ENCODE results near the gene DIAPH2.

DNA sequence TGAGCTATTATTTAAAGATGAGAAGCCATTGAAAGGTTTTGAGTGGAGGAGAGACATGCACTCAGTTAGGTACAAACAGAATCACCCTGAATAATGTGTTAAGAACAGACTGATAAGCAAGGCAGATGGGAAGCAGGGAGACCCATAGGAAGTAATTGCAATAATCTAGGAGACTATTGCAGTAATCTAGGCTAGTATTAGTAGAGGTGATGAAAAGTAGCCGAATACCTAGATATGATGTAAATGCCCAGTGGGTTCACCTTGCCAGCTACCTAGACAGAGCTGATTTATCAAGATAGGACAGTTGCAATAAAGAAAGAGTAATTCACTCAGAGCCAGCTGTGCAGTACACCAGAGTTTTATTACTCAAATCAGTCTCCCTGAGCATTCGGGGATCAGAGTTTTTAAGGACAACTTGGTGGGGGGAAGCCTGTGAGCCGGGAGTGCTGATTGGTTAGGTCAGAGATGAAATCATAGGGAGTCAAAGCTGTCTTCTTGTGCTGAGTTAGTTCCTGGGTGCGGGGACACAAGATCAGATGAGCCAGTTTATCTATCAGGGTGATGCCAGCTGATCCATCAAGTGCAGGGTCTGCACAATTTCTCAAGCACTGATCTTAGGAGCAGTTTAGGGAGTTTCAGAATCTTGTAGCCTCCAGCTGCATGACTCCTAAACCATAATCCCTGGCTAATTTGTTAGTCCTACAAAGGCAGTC is 626.6 kb downstream of the DIAPH2 start:
- TF ChIP-seq GATA2 (IDR thresholded peaks at IDR 0.05; ENCODE audit: low read depth, low read length), result no peak
- TF ChIP-seq GATA3 (IDR thresholded peaks at IDR 0.05; ENCODE audit: low read depth, low read length), result no peak

Data from SH-SY5Y (cell line).